OCI-LY1 (cell line): ENCODE results near the gene ZNF160.
"Not testable (repeated sequence)": the region's sequence is repeated elsewhere in the genome, so short reads cannot be mapped to it uniquely, and the experiment has no call there.

ENCODE experiments used
- H2AFZ ChIP-seq: fragments of 200-600 bp; sonication (generic), shearing (Covaris generic); 2 replicates; pipeline ENCODE4 v1.6.0; 2014; ENCODE audit warnings: antibody characterized with exemption, mild to moderate bottlenecking, low read length
- H3F3A ChIP-seq: fragments of 200-600 bp; sonication (generic), shearing (Covaris generic); 2 replicates; pipeline ENCODE4 v1.6.0; 2014; ENCODE audit warnings: mild to moderate bottlenecking, antibody characterized with exemption, low read length, moderate library complexity; ENCODE audit not compliant: insufficient read depth
- H3K27ac ChIP-seq: fragments of 200-600 bp; sonication (generic); 2 replicates; pipeline ENCODE4 v1.5.1; 2014; ENCODE audit warnings: low read length, mixed run types, mild to moderate bottlenecking, low read depth; ENCODE audit not compliant: poor library complexity, severe bottlenecking
- H3K27me3 ChIP-seq: fragments of 200-600 bp; sonication (generic); 2 replicates; pipeline ENCODE4 v1.6.0; 2014; ENCODE audit warnings: antibody characterized with exemption, mild to moderate bottlenecking, low read length, moderate library complexity; ENCODE audit not compliant: insufficient read depth
- H3K36me3 ChIP-seq: fragments of 200-600 bp; sonication (generic); 2 replicates; pipeline ENCODE4 v1.6.1; 2014; ENCODE audit warnings: mild to moderate bottlenecking, antibody characterized with exemption, low read length, moderate library complexity, mixed read lengths; ENCODE audit not compliant: insufficient read depth
- H3K4me1 ChIP-seq: fragments of 200-600 bp; sonication (generic); 2 replicates; pipeline ENCODE4 v1.5.1; 2014; ENCODE audit warnings: mild to moderate bottlenecking, low read length, moderate library complexity; ENCODE audit not compliant: insufficient read depth, severe bottlenecking
- H3K4me2 ChIP-seq: fragments of 200-600 bp; sonication (generic), shearing (Covaris generic); 2 replicates; pipeline ENCODE4 v1.6.1; 2014; ENCODE audit warnings: low read length
- H3K4me3 ChIP-seq: fragments of 200-600 bp; sonication (generic); 2 replicates; pipeline ENCODE4 v1.5.1; 2014; ENCODE audit warnings: low read length, low read depth, mild to moderate bottlenecking, mixed read lengths; ENCODE audit not compliant: poor library complexity, severe bottlenecking
- H3K79me2 ChIP-seq: fragments of 200-600 bp; shearing (Covaris generic); 2 replicates; pipeline ENCODE4 v1.6.1; 2016; ENCODE audit warnings: mixed run types, low read length, mixed read lengths; ENCODE audit not compliant: insufficient read depth
- H3K9ac ChIP-seq: fragments of 200-600 bp; sonication (generic), shearing (Covaris generic); 2 replicates; pipeline ENCODE4 v1.6.1; 2014; ENCODE audit warnings: mild to moderate bottlenecking, low read length, mixed read lengths
- H3K9me2 ChIP-seq: fragments of 200-600 bp; sonication (generic), shearing (Covaris generic); 2 replicates; pipeline ENCODE4 v1.6.1; 2014; ENCODE audit warnings: low read depth, mild to moderate bottlenecking, low read length, mixed read lengths
- H3K9me3 ChIP-seq: fragments of 200-600 bp; shearing (Covaris generic); 2 replicates; pipeline ENCODE4 v1.6.1; 2014; ENCODE audit warnings: low read length, mixed read lengths
- H4K20me1 ChIP-seq: fragments of 200-600 bp; sonication (generic), shearing (Covaris generic); 2 replicates; pipeline ENCODE4 v1.6.0; 2016; ENCODE audit warnings: mild to moderate bottlenecking, low read length; ENCODE audit not compliant: insufficient read depth
- CTCF ChIP-seq: fragments of 200-600 bp; sonication (generic), shearing (Covaris generic); IDR thresholded peaks from 2 replicates; pipeline ENCODE4 v1.5.1; 2017; ENCODE audit warnings: mild to moderate bottlenecking, antibody characterized with exemption, low read length, moderate library complexity, mixed read lengths
- EZH2 ChIP-seq: fragments of 200-600 bp; sonication (generic), shearing (Covaris generic); IDR thresholded peaks from 2 replicates; pipeline ENCODE4 v1.8.0; 2017; ENCODE audit warnings: borderline replicate concordance, mixed run types, mild to moderate bottlenecking, antibody characterized with exemption, low read length, moderate library complexity, mixed read lengths

Gene ZNF160

GRCh38 chr19:53131085-53131590, 27.9 kb upstream of the ZNF160 start:
- Histone ChIP-seq H3K4me1 (no peaks in the 10 kb centered on the region), H3F3A (no peaks in the 10 kb centered on the region), H3K9ac (no peak overlapping the region), H3K9me3 (peaks cover 5% of the 10 kb centered on the region; the same call in 1 of the 2 replicates), H3K36me3 (no peaks in the 10 kb centered on the region), H3K27ac (no peak overlapping the region), H3K79me2 (no peaks in the 10 kb centered on the region), H4K20me1 (no peaks in the 10 kb centered on the region), H3K4me3 (no peak overlapping the region), H3K9me2 (no peaks in the 10 kb centered on the region), H3K27me3 (no peaks in the 10 kb centered on the region), H3K4me2 (no peak overlapping the region), H2AFZ (no peak overlapping the region)
- TF ChIP-seq EZH2 (no peak), CTCF (no peak)

GRCh38 chr19:53130506-53130905, 27.3 kb upstream of the ZNF160 start:
- H3K4me3 ChIP-seq, result no peak overlapping the region
- H3K9me3 ChIP-seq, result peaks cover 5% of the 10 kb centered on the region; the same call in 1 of the 2 replicates
- no peaks in the 10 kb centered on the region for H3K36me3 ChIP-seq
- no peak overlapping the region for H3K4me2 ChIP-seq
- H4K20me1 ChIP-seq, result no peaks in the 10 kb centered on the region
- no peak overlapping the region for H2AFZ ChIP-seq
- no peaks in the 10 kb centered on the region for H3F3A ChIP-seq
- no peaks in the 10 kb centered on the region for H3K27me3 ChIP-seq
- no peaks in the 10 kb centered on the region for H3K4me1 ChIP-seq
- no peaks in the 10 kb centered on the region for H3K79me2 ChIP-seq
- TF ChIP-seq CTCF (no peak), EZH2 (no peak)
- no peak overlapping the region for H3K9ac ChIP-seq
- H3K9me2 ChIP-seq, result no peaks in the 10 kb centered on the region
- no peak overlapping the region for H3K27ac ChIP-seq

- not testable (repeated sequence) for H3K4me2 ChIP-seq, H3K4me3 ChIP-seq, H3K9me3 ChIP-seq, H2AFZ ChIP-seq, H3K36me3 ChIP-seq, H3K9ac ChIP-seq, H3K79me2 ChIP-seq, H3K9me2 ChIP-seq, H3K27me3 ChIP-seq, H3K4me1 ChIP-seq, H4K20me1 ChIP-seq, H3F3A ChIP-seq, H3K27ac ChIP-seq
Observed at GRCh38 chr19:53126733-53127526, 23.7 kb upstream of the ZNF160 start.

- Histone ChIP-seq H3K27ac (no peak overlapping the region), H3K79me2 (no peaks in the 10 kb centered on the region), H3K27me3 (no peaks in the 10 kb centered on the region), H3K9ac (no peak overlapping the region), H2AFZ (no peak overlapping the region), H3F3A (no peaks in the 10 kb centered on the region), H3K9me2 (no peaks in the 10 kb centered on the region), H3K9me3 (no peaks in the 10 kb centered on the region), H3K4me3 (no peak overlapping the region), H3K4me1 (no peaks in the 10 kb centered on the region), H4K20me1 (no peaks in the 10 kb centered on the region), H3K36me3 (no peaks in the 10 kb centered on the region), H3K4me2 (no peak overlapping the region)
- TF ChIP-seq CTCF (no peak), EZH2 (no peak)
Observed at GRCh38 chr19:53123400-53123799, 20.2 kb upstream of the ZNF160 start.
